Esophagus muscularis mucosa (tissue), 4 donors: ENCODE measurements around the gene CBFB. TPM values are rescaled to one million over a fixed set of nuclear protein-coding genes. Genes with fewer than 3 reads are reported as not detected.

Experiments
- DNase-seq: peaks from one replicate; pipeline ENCODE4 v3.0.0-alpha.2; 2017; ENCODE audit errors: extremely low spot score
- H3K27ac ChIP-seq, 4 donors: fragments of 200-600 bp; sonication (generic); replicated peaks in 1 of 4; 1 replicate in 3 of 4; 2 replicates in 1 of 4; pipeline ENCODE4 v1.5.1; 2016 to 2019; ENCODE audit warnings: mild to moderate bottlenecking in 1 of 4
- H3K27me3 ChIP-seq, 4 donors: fragments of 200-600 bp; sonication (generic); one replicate each; pipeline versions ENCODE4 v1.5.1 to v1.6.0; 2016 to 2019
- H3K36me3 ChIP-seq, 4 donors: fragments of 200-600 bp; sonication (generic); one replicate each; pipeline ENCODE4 v1.5.1; 2016 to 2019
- H3K4me1 ChIP-seq, 4 donors: fragments of 200-600 bp; sonication (generic); one replicate each; pipeline ENCODE4 v1.5.1; 2016 to 2019
- H3K4me3 ChIP-seq, 4 donors: fragments of 200-600 bp; sonication (generic); 1 replicate in 2 of 4; 2 replicates in 2 of 4; pipeline ENCODE4 v1.5.1; 2016 to 2019; ENCODE audit warnings: mild to moderate bottlenecking in 4 of 4, moderate library complexity in 1 of 4
- H3K9me3 ChIP-seq, 4 donors: fragments of 200-600 bp; sonication (generic); 1 replicate in 3 of 4; 2 replicates in 1 of 4; pipeline ENCODE4 v1.5.1; 2016 to 2019
- CTCF ChIP-seq, 3 experiments: fragments of 200-600 bp in 2 of 3; fragments of 450-650 bp in 1 of 3; sonication (generic) in 2 of 3; IDR thresholded peaks; one replicate each; pipeline ENCODE4 v1.5.1; 2017 to 2019; ENCODE audit warnings: antibody characterized with exemption in 3 of 3, mild to moderate bottlenecking in 2 of 3, moderate library complexity in 1 of 3
- EP300 ChIP-seq: sonication (generic); formaldehyde crosslinking; IDR thresholded peaks from one replicate; pipeline ENCODE4 v1.6.1; 2017; ENCODE audit warnings: antibody characterized with exemption
- POLR2A ChIP-seq: fragments of 450-650 bp; IDR thresholded peaks from one replicate; pipeline ENCODE4 v1.6.1; 2017; ENCODE audit warnings: antibody characterized with exemption, moderate library complexity, mild to moderate bottlenecking, low read depth
- POLR2AphosphoS5 ChIP-seq, 2 donors: sonication (generic); formaldehyde crosslinking; IDR thresholded peaks; one replicate each; pipeline ENCODE4 v1.6.1; 2017; ENCODE audit warnings: antibody characterized with exemption in 2 of 2
- WGBS: methylation state at CpG from one replicate; pipeline ENCODE4 v1.1.5; 2018; 5-methylcytosine and 5-hydroxymethylcytosine counted together
- intact Hi-C: fragments of 100-400 bp; cut with DNase I; formaldehyde crosslinking; loops from one replicate; pipeline ENCODE4 v1.15.1; 2023
- total RNA-seq, 4 donors: library from RNA; depleted of rRNA; stranded (reverse); fragments of >200 nt; gene quantifications; one replicate each; pipeline versions ENCODE4 v1.1.0 to v1.2.1, GENCODE V29; 2016

CBFB gene
- total RNA-seq, 4 donors from 2014 or later, result 20.6 to 39.8 (median 30.6) TPM

DNA sequence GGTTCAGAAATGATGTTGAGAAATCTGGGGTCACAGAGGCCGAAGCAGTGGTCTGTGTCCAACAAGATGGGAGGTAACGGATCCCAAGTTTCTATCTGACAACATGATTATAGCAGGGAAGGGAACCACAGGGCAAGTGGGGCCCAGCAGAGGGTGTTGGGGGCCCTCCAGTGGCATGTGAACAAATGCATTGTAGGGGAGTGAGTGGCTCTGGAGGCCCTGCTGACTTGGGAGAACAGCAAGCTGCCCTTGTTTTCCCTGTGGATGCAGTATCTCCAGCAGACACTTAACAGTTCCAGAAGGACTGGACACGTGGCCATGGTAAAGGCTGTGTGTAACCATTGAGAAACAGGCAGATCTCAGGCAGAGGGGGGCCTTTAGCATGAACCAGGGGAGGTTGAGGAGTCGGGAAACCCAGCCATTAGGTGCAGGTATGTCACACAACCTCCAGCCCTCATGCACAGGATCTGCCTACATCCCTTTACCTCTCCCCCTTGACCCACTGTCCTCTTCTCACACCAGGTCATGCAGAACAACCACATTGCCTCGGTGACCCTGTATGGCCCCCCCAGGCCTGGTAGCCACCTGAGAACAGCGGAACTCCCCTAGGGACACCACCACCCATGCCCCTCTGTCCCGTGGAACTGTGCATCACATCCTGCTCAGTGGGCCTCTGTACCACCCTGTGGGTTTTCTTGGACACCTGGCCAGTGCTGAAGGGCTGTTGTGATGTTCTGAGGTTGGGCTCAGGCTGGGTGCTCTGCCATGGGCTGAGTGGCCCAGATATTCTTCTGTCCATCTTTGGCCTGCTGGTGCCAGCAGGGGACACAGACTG lies 117.8 kb downstream of the CBFB start:
- WGBS, result 74% methylated on average over 6 of the region's 7 CpGs
- no peaks in the 10 kb centered on the region for H3K9me3 ChIP-seq
- no peak for DNase-seq
- peaks cover 7 to 30% (median 23%) of the 10 kb centered on the region in 4 donors for H3K4me1 ChIP-seq
- no peak overlapping the region for H3K4me3 ChIP-seq
- H3K27ac ChIP-seq, result no peak overlapping the region
- TF ChIP-seq POLR2AphosphoS5 (IDR thresholded peaks at IDR 0.05) (no peak), POLR2A (no peak), CTCF (IDR thresholded peaks at IDR 0.05) (no peak), EP300 (no peak)
- peaks cover 48 to 82% (median 73%) of the 10 kb centered on the region in 4 donors for H3K36me3 ChIP-seq
- no peaks in the 10 kb centered on the region for H3K27me3 ChIP-seq
- intact Hi-C loops, result no loop called here

DNA sequence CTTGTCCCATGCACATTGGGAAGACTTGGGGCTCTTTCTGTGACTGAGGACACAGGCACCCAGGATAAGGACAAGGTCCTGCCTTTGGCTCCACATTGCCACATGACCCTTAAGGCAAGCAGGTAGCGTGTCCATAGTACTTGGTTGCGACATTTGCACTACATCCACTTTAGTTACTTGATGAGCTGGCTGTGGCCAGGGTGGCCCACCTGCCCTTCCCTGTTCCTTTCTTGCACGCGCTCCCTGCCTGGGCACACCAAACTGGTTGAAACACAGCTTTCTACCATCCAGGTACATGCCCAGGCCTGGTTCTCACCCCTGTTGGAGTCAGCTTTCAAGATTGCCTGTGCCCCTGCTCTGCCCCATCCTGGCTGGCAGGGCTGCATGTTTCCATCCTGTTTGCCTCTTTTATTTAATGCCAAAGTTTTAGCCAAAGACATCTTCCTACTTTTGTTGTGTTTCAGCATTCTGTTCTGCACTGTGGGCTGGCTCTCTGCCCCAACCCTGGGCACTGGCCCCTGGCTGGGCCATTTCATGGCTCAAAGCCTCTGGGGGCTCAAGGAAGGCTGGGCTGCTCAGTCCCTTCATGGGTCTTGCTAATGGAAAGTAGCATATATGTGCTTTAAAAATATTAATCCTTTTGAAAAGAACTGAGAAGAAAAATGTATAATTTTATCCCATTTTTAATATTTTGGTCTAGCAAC lies 118.6 kb downstream of the CBFB start:
- H3K36me3 ChIP-seq, result peaks cover 40 to 74% (median 65%) of the 10 kb centered on the region in 4 donors
- 98% methylated on average over 4 of the region's 4 CpGs for WGBS
- H3K27ac ChIP-seq, result no peak overlapping the region
- intact Hi-C loops, result no loop called here
- no peak for TF ChIP-seq EP300
- TF ChIP-seq POLR2AphosphoS5 (IDR thresholded peaks at IDR 0.05), result no peak
- TF ChIP-seq CTCF (IDR thresholded peaks at IDR 0.05), result no peak
- TF ChIP-seq POLR2A, result no peak
- H3K4me3 ChIP-seq, result no peak overlapping the region
- H3K27me3 ChIP-seq, result no peaks in the 10 kb centered on the region
- no peaks in the 10 kb centered on the region for H3K9me3 ChIP-seq
- H3K4me1 ChIP-seq, result peaks cover 7 to 32% (median 23%) of the 10 kb centered on the region in 4 donors
- no peak for DNase-seq

DNA sequence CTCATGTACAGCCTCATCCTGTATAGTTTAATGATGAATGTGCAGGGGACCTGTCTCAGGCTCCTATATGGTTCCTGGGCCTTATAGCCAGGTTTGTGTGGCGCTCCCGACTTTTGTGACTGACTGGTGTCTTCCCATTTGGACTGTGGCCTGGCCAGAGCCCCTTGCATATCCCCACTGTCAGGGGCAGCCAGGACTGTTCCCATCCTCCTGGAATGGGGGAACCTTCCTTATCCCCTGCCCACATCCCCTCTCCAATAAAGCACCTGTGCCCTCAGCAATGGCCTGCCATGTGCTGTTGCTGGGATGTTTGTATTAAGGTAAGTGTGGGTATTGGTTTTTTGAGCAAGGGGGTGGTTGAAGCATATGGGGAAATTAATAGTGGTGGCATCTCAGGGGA lies 119.3 kb downstream of the CBFB start:
- Histone ChIP-seq H3K27me3 (no peaks in the 10 kb centered on the region), H3K27ac (no peak overlapping the region), H3K4me3 (no peak overlapping the region), H3K4me1 (peaks cover 7 to 32% (median 23%) of the 10 kb centered on the region in 4 donors), H3K9me3 (no peaks in the 10 kb centered on the region), H3K36me3 (peaks cover 37 to 67% (median 58%) of the 10 kb centered on the region in 4 donors)
- DNase-seq, result no peak
- 93% methylated on average over 2 of the region's 2 CpGs for WGBS
- intact Hi-C loops, result no loop called here
- TF ChIP-seq POLR2AphosphoS5 (IDR thresholded peaks at IDR 0.05) (no peak), EP300 (no peak), POLR2A (no peak), CTCF (IDR thresholded peaks at IDR 0.05) (no peak)

DNA sequence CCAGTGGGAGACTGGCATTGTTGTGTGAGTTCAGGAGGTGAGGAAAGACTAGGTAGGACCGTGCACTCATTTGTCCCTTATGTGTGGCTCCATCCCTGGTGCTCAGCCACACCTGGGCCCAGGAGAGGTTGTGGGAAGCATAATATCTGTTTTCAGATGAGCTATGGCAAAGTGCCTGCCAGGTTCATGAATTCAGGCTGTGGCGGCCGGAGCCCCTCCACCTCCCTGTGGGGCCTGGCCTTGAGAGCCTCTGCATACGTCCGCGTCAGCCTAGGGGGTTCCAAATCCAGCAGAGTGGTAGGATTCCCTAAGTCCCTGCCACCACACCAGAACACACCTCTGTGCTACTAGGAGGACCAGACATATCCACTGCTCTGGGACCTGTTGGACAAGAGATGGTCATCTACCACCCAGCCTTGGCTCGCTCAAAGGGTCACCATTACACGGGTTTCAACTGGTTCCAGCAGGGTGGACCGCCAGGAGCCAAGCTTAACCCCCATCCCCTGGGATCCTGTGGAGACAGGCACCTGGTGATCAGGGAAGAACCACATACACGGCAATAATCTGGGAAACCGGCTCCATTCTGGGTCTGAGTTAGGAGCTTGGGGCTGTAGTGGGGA lies 119.8 kb downstream of the CBFB start:
- no peak overlapping the region for H3K27ac ChIP-seq
- no peaks in the 10 kb centered on the region for H3K9me3 ChIP-seq
- peaks cover 7 to 32% (median 23%) of the 10 kb centered on the region in 4 donors for H3K4me1 ChIP-seq
- TF ChIP-seq POLR2AphosphoS5 (IDR thresholded peaks at IDR 0.05), result no peak
- TF ChIP-seq EP300, result no peak
- no peak for TF ChIP-seq CTCF (IDR thresholded peaks at IDR 0.05)
- TF ChIP-seq POLR2A, result no peak
- H3K36me3 ChIP-seq, result peaks cover 31 to 62% (median 53%) of the 10 kb centered on the region in 4 donors
- DNase-seq, result no peak
- H3K4me3 ChIP-seq, result no peak overlapping the region
- 92% methylated on average over 5 of the region's 11 CpGs for WGBS
- no peaks in the 10 kb centered on the region for H3K27me3 ChIP-seq
- intact Hi-C loops, result no loop called here
